ENCODE data around the gene USP7.

Gene USP7

DNA sequence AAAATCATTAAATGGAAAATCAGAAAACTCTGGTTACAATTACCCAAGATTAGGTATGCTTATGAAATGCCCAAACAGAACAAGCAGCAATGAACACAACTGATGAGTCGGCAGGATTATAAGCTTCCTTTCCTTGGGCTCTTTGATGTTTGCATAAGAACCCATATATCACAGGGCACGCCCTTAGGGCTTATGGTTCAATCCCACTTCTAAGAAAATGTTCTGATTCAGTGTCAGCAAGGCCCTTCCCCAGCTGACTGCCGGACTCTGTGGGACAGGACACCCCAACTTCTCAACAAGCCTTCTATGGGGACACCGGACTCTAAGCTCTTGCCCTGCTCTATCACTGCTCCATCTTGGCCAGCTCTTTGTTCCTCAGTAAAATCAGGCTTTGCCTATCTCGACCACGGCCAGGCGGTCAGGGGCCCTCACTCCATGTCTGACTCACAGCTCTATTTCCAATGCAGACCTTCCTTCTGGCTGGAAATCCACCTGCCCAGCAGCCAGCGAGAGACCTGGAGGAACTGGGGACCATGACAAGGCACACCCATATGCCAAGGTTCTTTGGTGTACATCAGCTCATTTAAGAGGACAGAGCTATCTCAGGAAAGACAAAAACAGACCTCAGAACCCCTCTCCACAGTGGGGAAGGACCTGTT is 54.8 kb downstream of the USP7 start:
- DNase-seq (ENCODE audit: extremely low read depth, low read depth) = no peak
- no peak overlapping the region for H3K4me3 ChIP-seq (replicated peaks; ENCODE audit: low read depth, low read length)
- TF ChIP-seq, protein P1, sequence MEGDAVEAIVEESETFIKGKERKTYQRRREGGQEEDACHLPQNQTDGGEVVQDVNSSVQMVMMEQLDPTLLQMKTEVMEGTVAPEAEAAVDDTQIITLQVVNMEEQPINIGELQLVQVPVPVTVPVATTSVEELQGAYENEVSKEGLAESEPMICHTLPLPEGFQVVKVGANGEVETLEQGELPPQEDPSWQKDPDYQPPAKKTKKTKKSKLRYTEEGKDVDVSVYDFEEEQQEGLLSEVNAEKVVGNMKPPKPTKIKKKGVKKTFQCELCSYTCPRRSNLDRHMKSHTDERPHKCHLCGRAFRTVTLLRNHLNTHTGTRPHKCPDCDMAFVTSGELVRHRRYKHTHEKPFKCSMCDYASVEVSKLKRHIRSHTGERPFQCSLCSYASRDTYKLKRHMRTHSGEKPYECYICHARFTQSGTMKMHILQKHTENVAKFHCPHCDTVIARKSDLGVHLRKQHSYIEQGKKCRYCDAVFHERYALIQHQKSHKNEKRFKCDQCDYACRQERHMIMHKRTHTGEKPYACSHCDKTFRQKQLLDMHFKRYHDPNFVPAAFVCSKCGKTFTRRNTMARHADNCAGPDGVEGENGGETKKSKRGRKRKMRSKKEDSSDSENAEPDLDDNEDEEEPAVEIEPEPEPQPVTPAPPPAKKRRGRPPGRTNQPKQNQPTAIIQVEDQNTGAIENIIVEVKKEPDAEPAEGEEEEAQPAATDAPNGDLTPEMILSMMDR (IDR thresholded peaks at IDR 0.05; ENCODE audit: low read depth, low read length, missing control alignments) = no peak

DNA sequence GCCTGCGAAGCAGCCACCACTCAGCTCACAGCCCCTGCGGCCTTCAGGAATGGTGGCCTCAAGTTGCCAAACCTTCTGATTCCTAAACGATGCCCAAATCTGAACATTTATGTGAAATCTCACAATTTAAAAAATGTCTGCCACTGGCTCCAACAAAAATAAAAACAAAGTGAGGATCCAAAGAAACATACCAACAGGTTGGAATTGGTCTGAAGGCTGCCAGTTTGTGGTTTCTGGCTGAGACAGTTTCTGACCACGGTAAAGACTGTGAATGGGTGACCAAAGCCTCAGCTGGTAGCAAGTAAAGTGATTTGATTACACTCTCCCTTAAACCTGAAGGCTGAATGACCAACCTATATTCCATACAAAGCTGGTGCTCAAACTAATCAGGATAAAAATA is 56.6 kb downstream of the USP7 start:
- no peak for DNase-seq (ENCODE audit: extremely low read depth, low read depth)
- TF ChIP-seq, protein P1 (IDR thresholded peaks at IDR 0.05; ENCODE audit: low read depth, low read length, missing control alignments) = no peak
- no peak overlapping the region for H3K4me3 ChIP-seq (replicated peaks; ENCODE audit: low read depth, low read length)

DNA sequence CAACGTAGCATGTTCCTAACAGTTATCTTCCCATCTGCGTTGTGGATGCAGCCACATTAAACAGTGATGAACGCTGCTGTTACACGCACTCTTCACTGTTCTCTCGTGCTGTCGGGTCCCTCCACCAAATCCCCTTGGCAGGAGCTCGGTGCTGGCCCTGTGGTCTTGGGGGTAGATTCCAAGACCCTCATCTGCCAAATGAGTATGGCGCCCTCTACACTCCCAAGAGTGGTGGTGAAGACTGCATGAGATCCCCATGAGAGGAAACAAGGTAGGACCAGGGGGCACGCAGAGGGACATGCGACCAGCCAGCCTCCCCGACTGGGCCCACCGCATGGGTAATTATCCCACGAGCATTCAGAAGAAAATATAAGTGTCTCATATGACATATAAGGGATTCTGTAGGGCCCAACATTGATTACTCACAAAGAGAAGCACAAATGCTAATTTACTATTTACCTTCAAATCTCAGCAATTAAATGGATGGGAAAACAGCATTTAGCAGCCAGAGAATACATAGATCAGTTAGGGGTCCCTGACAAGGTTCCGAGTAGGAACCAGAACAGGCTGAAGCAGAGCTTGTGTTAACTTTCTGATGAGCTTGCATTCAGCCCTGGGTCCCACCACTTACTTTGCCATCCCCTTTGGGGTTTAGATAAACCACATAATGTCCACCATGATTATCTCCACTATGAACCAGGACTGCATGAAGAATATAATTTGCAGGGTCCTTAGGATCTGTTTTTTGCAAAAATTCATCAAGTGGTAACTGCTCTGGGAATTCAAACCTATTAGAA is 57.7 kb downstream of the USP7 start:
- TF ChIP-seq, protein P1 (IDR thresholded peaks at IDR 0.05; ENCODE audit: low read depth, low read length, missing control alignments) = peak; percentile 36

DNA sequence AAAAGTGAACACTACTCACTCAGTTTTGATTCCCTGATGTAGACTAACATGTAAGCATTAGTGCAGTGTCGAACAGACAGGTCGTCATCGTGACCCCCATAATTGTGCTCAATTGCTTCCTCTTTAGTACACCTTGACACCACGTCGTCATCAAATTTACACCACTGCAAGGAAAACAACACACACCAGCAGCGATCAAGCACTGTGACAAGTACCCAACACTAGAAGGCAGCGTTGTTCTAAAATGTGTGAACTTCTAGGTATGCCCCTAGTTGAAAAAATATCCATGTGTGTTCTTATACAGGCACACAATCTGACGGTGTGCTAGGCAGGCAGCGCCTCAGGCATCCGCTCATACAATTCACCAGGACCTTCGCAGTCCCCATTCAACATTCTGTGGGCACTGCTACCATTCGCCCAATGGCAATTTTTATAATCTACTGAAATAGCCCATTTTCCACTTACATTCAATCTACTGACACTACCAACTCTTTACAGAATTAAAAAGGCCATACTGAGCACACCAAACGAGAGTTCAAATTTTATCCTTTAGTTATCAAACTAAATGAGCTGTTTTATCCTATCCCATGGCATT is 58.4 kb downstream of the USP7 start:
- TF ChIP-seq, protein P1 (IDR thresholded peaks at IDR 0.05; ENCODE audit: low read depth, low read length, missing control alignments) = peak; percentile 49
- no peak overlapping the region for H3K4me3 ChIP-seq (replicated peaks; ENCODE audit: low read depth, low read length)
- DNase-seq (ENCODE audit: extremely low read depth, low read depth) = no peak

More for the DNA sequence above, 57.7 kb downstream of the USP7 start:
- no peak for DNase-seq (ENCODE audit: extremely low read depth, low read depth)
- H3K4me3 ChIP-seq (replicated peaks; ENCODE audit: low read depth, low read length) = no peak overlapping the region

GRCh38 chr16:8904018-8904430 is 59.7 kb downstream of the USP7 start:
- TF ChIP-seq, protein P1 (IDR thresholded peaks at IDR 0.05; ENCODE audit: low read depth, low read length, missing control alignments) = no peak
- no peak overlapping the region for H3K4me3 ChIP-seq (replicated peaks; ENCODE audit: low read depth, low read length)
- no peak for DNase-seq (ENCODE audit: extremely low read depth, low read depth)

GRCh38 chr16:8903004-8903403 is 60.7 kb downstream of the USP7 start:
- no peak overlapping the region for H3K4me3 ChIP-seq (replicated peaks; ENCODE audit: low read depth, low read length)
- TF ChIP-seq, protein P1 (IDR thresholded peaks at IDR 0.05; ENCODE audit: low read depth, low read length, missing control alignments) = no peak
- no peak for DNase-seq (ENCODE audit: extremely low read depth, low read depth)
